MCF 10A (cell line): ENCODE measurements around the gene TSC22D1. TPM values are rescaled to one million over a fixed set of nuclear protein-coding genes. Genes with fewer than 3 reads are reported as not detected.

ENCODE experiments used
- BruUV-seq: library from RNA; stranded (reverse); fragments of 400-500 nt; replicated peaks from 2 replicates; lab custom pipeline; 2021; lab: Mats Ljungman, UMichigan
- CTCF ChIA-PET: fragments of 300-600 bp; sonication (Branson Sonifier 250); formaldehyde crosslinking; extraction: SDS; loops from one replicate; lab custom pipeline; 2021; ENCODE audit warnings: antibody characterized with exemption, inconsistent platforms; lab: Yijun Ruan, JAX
- POLR2A ChIA-PET: fragments of 300-600, 350-650 bp; sonication (Branson Sonifier 250); formaldehyde crosslinking; extraction: SDS; loops from one replicate; lab custom pipeline; 2020; ENCODE audit warnings: antibody characterized with exemption, inconsistent platforms; lab: Yijun Ruan, JAX
- DNase-seq: peaks from one replicate; pipeline ENCODE4 v3.0.0-alpha.2; 2018; ENCODE audit not compliant: unreplicated experiment
- H3K27ac Mint-ChIP-seq: one replicate; pipeline ENCODE4 v1.8.0; 2022; ENCODE audit warnings: mild to moderate bottlenecking, low read depth, mixed read lengths; ENCODE audit not compliant: unreplicated experiment
- H3K27me3 Mint-ChIP-seq: one replicate; pipeline ENCODE4 v1.8.0; 2022; ENCODE audit warnings: mixed read lengths; ENCODE audit not compliant: insufficient read depth, unreplicated experiment
- H3K36me3 Mint-ChIP-seq: one replicate; pipeline ENCODE4 v1.8.0; 2022; ENCODE audit warnings: mild to moderate bottlenecking, moderate library complexity, mixed read lengths; ENCODE audit not compliant: insufficient read depth, unreplicated experiment
- H3K4me1 Mint-ChIP-seq: one replicate; pipeline ENCODE4 v1.8.0; 2022; ENCODE audit warnings: mixed read lengths; ENCODE audit not compliant: insufficient read depth, unreplicated experiment
- H3K4me3 Mint-ChIP-seq: one replicate; pipeline ENCODE4 v1.8.0; 2022; ENCODE audit warnings: mild to moderate bottlenecking, moderate library complexity, mixed read lengths; ENCODE audit not compliant: unreplicated experiment
- H3K9me3 Mint-ChIP-seq: one replicate; pipeline ENCODE4 v1.8.0; 2022; ENCODE audit warnings: mixed read lengths; ENCODE audit not compliant: unreplicated experiment
- intact Hi-C: fragments of 100-400 bp; cut with micrococcal nuclease; formaldehyde crosslinking; loops from 2 replicates; pipeline ENCODE4 v1.14.1; 2022
- total RNA-seq: library from RNA; stranded (reverse); gene quantifications from 2 replicates; pipeline ENCODE4 v1.2.3, GENCODE V29; 2022
- TF ChIP-seq, protein P1 (sequence below): fragments of 200-600 bp; IDR thresholded peaks from one replicate; pipeline ENCODE4 v1.8.0; 2022; ENCODE audit warnings: antibody characterized with exemption, mild to moderate bottlenecking; ENCODE audit not compliant: unreplicated experiment

Gene TSC22D1
- total RNA-seq, 1 experiment from 2014 or later: 153 TPM

DNA sequence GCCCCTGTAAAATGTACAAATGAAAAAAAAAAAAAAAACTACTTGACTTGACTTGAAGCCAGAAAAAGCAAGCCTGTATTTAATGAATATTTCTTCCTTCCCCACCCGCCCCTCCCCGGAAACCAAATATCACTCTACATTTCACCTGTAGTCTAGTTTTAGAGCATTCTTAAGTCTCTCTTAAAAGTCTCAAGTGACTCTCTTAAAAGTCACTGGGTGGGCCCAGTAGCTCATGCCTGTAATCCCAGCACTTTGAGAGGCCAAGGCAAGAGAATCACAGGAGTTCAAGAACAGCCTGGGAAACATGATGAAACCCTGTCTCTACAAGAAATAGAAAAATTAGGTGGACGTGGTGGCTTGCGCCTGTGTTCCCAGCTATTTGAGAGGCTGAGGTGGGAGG, 72.0 kb downstream of the TSC22D1 start:
- ChIA-PET POLR2A (interaction anchor here (1.5 kb wide), 1 partner anchor 350 kb away, joined by 3 read pairs; no protein-coding TSS in a partner anchor), CTCF (interaction anchor here (1.3 kb wide), 1 partner anchor 20 kb away, joined by 6 read pairs; no protein-coding TSS in a partner anchor)
- Mint-ChIP-seq H3K4me1 (peaks cover under 1% of the 10 kb centered on the region), H3K4me3 (no peak overlapping the region), H3K36me3 (peaks cover 11% of the 10 kb centered on the region), H3K27ac (no peak overlapping the region), H3K9me3 (no peaks in the 10 kb centered on the region), H3K27me3 (no peaks in the 10 kb centered on the region)
- no TSS peak for BruUV-seq
- intact Hi-C loops: no loop called here
- TF ChIP-seq, protein P1, sequence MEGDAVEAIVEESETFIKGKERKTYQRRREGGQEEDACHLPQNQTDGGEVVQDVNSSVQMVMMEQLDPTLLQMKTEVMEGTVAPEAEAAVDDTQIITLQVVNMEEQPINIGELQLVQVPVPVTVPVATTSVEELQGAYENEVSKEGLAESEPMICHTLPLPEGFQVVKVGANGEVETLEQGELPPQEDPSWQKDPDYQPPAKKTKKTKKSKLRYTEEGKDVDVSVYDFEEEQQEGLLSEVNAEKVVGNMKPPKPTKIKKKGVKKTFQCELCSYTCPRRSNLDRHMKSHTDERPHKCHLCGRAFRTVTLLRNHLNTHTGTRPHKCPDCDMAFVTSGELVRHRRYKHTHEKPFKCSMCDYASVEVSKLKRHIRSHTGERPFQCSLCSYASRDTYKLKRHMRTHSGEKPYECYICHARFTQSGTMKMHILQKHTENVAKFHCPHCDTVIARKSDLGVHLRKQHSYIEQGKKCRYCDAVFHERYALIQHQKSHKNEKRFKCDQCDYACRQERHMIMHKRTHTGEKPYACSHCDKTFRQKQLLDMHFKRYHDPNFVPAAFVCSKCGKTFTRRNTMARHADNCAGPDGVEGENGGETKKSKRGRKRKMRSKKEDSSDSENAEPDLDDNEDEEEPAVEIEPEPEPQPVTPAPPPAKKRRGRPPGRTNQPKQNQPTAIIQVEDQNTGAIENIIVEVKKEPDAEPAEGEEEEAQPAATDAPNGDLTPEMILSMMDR: no peak
- no peak for DNase-seq

GRCh38 chr13:44498969-44499368, 77.2 kb downstream of the TSC22D1 start:
- no peaks in the 10 kb centered on the region for H3K9me3 Mint-ChIP-seq
- no TSS peak for BruUV-seq
- peak; percentile 43 for DNase-seq
- ChIA-PET POLR2A (no interaction called here), CTCF (interaction anchor here (0.6 to 1.0 kb wide), 2 partner anchors 15 to 381 kb away, joined by 3 to 4 read pairs; no protein-coding TSS in a partner anchor)
- intact Hi-C loops: no loop called here
- no peak overlapping the region for H3K4me3 Mint-ChIP-seq
- peaks cover 5% of the 10 kb centered on the region for H3K36me3 Mint-ChIP-seq
- no peaks in the 10 kb centered on the region for H3K27me3 Mint-ChIP-seq
- TF ChIP-seq, protein P1: no peak
- peaks cover 20% of the 10 kb centered on the region for H3K4me1 Mint-ChIP-seq
- no peak overlapping the region for H3K27ac Mint-ChIP-seq

DNA sequence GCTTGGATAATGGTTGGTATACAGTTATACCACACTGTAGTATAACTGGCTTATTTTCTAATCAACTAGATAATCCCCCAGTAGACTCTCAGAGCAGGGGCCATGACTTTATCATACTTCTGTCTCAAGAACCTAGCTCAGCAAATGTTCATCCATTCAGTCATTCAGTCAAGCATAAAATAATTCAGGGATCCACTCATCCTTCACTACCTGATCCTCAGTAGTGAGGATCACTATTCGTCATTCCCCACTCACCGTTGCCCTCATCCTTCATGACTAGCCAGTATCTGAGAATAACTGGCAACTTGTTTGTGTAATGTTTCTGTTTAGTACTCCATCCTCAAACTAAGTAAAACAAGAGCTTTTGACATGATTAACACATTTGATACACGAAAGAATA, 77.6 kb downstream of the TSC22D1 start:
- no peaks in the 10 kb centered on the region for H3K27me3 Mint-ChIP-seq
- TF ChIP-seq, protein P1: no peak
- no peak overlapping the region for H3K4me3 Mint-ChIP-seq
- H3K4me1 Mint-ChIP-seq: peaks cover 20% of the 10 kb centered on the region
- intact Hi-C loops: no loop called here
- no peaks in the 10 kb centered on the region for H3K9me3 Mint-ChIP-seq
- CTCF ChIA-PET: interaction anchor here (0.6 to 1.0 kb wide), 3 partner anchors 15 to 394 kb away, joined by 3 to 4 read pairs (median 3); no protein-coding TSS in a partner anchor
- no peak overlapping the region for H3K27ac Mint-ChIP-seq
- no peak for DNase-seq
- peaks cover 5% of the 10 kb centered on the region for H3K36me3 Mint-ChIP-seq
- no TSS peak for BruUV-seq
- POLR2A ChIA-PET: interaction anchor here (0.6 to 0.9 kb wide), 3 partner anchors 13 to 490 kb away, joined by 3 to 5 read pairs (median 4); no protein-coding TSS in a partner anchor

- H3K4me1 Mint-ChIP-seq: peaks cover 20% of the 10 kb centered on the region
- no peak overlapping the region for H3K4me3 Mint-ChIP-seq
- DNase-seq: no peak
- H3K27ac Mint-ChIP-seq: no peak overlapping the region
- BruUV-seq: no TSS peak
- no peaks in the 10 kb centered on the region for H3K9me3 Mint-ChIP-seq
- H3K27me3 Mint-ChIP-seq: no peaks in the 10 kb centered on the region
- peaks cover 5% of the 10 kb centered on the region for H3K36me3 Mint-ChIP-seq
- TF ChIP-seq, protein P1: no peak
- intact Hi-C loops: no loop called here
- ChIA-PET POLR2A (interaction anchor here (0.7 to 0.9 kb wide), 2 partner anchors 13 to 490 kb away, joined by 4 to 5 read pairs; no protein-coding TSS in a partner anchor), CTCF (interaction anchor here (0.6 to 1.0 kb wide), 2 partner anchors 14 to 393 kb away, joined by 3 to 4 read pairs; no protein-coding TSS in a partner anchor)
Measured at GRCh38 chr13:44497801-44498200, 78.3 kb downstream of the TSC22D1 start.
